Germinal center (tissue), 1 donor: ENCODE measurements around the gene ARL4A.

ENCODE experiments used
- DNase-seq: peaks from one replicate; pipeline ENCODE4 v3.0.0; 2012; ENCODE audit warnings: mixed read lengths, low spot score

Gene ARL4A

DNA sequence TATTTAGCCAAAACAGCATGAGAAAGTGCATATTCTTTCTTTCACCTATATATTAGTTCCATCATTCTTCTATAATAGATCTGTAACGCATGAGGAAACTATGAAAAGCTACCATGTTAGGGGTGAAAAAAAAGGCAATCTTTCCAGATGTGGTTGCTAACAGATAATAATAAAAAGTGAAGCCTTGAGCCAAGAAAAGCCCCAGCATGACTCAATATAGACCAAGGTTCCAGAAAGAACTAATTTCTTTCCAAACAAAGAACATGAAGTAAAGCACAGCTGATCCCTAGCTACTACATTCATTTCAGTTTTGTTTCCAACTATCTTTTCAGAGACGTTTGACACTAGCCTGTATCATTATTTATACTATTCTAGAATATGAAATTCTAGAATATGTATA, 16.4 kb downstream of the ARL4A start:
- no peak for DNase-seq

GRCh38 chr7:12705878-12706277, 18.4 kb downstream of the ARL4A start:
- no peak for DNase-seq

GRCh38 chr7:12706900-12707536, 19.6 kb downstream of the ARL4A start:
- no peak for DNase-seq

GRCh38 chr7:12708314-12708713, 20.9 kb downstream of the ARL4A start:
- DNase-seq: no peak

- DNase-seq: no peak
Measured at GRCh38 chr7:12709726-12710502, 22.5 kb downstream of the ARL4A start.

- no peak for DNase-seq
Measured at GRCh38 chr7:12711124-12711523, 23.7 kb downstream of the ARL4A start.

DNA sequence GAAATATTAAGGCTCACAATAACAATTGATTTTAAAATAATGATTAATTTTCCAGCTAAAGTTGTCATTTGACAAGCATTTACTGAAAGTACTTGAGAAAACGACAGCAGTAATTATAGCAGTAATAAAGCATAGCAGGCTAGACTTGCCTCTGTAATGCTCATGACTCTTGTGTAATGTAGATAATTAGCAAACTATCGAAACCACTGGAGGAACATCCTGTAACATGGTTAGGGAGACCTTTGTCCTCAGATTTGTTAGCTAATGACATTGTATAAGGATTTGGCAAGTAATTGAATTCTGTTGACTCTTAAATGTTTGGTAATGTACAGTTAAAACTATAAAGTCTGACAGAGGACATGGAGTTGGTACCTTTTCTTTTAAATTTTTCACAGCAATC, 24.8 kb downstream of the ARL4A start:
- DNase-seq: no peak

- DNase-seq: no peak
Measured at GRCh38 chr7:12713625-12714378, 26.4 kb downstream of the ARL4A start.

DNA sequence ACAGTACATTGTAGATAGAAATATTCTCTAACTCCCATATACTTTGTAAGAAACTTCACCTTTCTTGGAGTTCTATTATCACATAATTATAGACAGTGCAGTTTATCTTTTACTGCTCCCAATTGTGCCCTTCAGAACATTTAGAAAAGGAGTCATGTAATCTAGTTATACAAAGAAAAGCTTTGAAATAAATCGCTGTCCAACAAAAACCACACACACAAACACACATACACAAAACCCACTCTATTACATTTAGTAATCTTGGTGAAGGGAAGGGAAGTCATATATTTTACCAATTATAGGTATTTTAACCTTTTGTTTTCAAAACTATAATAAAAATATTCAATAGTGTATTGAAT, 26.9 kb downstream of the ARL4A start:
- no peak for DNase-seq

GRCh38 chr7:12715372-12716133, 28.1 kb downstream of the ARL4A start:
- DNase-seq: no peak

DNA sequence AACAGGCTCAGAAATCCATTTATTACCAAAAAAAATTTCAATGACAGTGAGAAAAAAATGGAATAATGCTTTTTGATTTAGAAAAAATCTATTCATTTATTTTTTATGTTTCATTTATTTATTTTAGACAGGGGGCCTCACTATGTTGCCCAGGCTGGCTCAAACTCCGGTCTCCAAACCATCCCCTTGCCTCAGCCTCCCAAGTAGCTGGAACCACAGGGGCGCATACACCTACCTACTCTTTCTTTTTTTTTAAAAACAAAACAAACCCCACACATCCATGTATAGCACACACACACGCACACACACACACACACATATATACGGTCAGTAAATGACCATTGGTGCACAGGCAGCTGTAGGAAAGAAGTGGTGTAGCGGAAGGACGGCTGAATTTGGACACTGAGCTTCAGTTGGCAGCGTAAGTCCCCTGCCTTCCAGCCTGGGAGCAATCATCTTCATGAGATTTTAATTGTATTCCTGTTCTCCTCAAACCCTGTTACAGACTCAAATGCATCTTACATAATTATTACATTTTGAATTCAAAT, 28.8 kb downstream of the ARL4A start:
- DNase-seq: no peak

DNA sequence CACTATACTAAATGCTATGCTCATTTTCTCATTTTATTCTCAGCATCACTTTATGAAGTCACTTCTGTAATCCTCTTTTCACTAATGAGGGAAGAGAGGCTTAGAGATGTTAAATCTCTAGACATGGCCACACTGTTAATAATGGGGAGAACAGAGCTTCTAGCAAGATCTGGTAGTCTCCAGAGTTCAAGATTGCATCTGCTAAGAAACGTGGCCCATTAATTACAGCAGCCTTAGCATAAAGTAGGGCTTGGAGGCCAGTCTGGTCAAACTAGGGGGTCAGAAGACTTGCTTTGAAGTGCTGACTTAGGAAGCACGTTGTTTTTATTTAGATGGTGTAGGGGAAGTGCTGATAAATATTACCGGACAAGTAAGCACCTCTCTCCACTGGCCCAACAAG, 29.3 kb downstream of the ARL4A start:
- DNase-seq: no peak

- no peak for DNase-seq
Measured at GRCh38 chr7:12719141-12719919, 31.9 kb downstream of the ARL4A start.

DNA sequence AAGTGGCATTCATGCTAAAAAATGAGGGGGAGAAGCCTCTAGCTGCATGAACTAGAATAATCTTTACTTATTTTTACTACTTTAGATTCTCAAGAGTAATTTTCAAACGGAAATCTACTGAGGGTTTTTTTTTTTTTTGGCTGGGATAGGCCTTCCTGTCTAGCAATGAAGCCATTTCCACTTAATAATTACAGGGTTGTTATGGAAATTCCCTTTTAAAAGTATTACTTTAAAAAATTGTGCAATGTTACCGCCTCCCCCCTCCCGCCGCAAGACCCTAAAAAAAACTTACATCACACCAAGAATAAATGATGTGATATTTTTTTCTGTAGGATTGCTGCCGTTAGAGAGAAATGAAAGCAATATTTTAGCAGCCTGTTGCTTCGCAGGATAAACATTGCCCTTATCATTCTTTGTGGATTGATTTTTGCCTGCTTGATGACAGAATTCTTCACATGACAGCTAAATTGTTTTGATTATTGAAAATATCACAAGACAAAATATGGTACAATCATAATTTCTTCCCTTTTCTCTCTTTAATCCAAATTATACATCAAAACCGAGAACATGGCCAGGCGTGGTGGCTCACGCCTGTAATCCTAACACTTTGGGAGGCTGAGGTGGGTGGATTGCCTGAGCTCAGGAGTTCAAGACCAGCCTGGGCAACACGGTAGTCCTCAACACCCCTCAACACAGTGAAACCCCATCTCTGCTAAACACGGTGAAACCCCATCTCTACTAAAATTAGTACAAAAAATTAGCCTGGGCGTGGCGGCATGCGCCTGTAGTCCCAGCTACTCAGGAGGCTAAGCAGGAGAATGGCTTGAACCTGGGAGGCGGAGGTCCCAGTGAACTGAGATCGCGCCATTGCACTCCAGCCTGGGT, 32.8 kb downstream of the ARL4A start:
- DNase-seq: no peak

- no peak for DNase-seq
Measured at GRCh38 chr7:12721286-12721830, 33.9 kb downstream of the ARL4A start.

DNA sequence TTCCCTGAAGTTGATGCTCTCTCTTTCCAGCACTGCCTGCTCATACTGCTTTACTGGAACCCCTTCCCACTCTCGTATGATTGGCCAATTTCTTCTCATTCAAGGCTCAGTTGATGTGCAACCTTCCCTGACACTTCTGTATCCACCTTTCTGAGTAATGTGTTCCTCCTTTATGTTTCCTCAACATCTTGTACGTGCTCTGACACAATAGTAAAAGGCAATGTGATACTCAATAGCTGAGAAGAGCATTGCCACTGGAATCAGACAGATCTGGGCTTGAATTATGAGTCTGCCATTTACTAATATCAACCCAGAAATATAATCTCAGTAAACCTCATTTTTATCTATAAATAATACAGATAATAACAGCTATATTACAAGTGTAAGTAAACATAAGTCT, 34.7 kb downstream of the ARL4A start:
- DNase-seq: no peak

- DNase-seq: no peak
Measured at GRCh38 chr7:12722636-12723605, 35.5 kb downstream of the ARL4A start.

- DNase-seq: no peak
Measured at GRCh38 chr7:12725575-12726316, 38.3 kb downstream of the ARL4A start.
